HG03066 (cell line): Measurements from ENCODE around the gene TSHZ2.
"Not testable (repeated sequence)": the region's sequence is repeated elsewhere in the genome, so short reads cannot be mapped to it uniquely, and the experiment has no call there.

Experiments
- ATAC-seq: cut with Tn5 transposase; IDR thresholded peaks from one replicate; pipeline ENCODE4 v1.9.1; 2021; ENCODE audit warnings: low read depth; ENCODE audit not compliant: unreplicated experiment

The TSHZ2 gene

GRCh38 chr20:53510704-53511103 lies 538.5 kb downstream of the TSHZ2 start:
- no peak for ATAC-seq

DNA sequence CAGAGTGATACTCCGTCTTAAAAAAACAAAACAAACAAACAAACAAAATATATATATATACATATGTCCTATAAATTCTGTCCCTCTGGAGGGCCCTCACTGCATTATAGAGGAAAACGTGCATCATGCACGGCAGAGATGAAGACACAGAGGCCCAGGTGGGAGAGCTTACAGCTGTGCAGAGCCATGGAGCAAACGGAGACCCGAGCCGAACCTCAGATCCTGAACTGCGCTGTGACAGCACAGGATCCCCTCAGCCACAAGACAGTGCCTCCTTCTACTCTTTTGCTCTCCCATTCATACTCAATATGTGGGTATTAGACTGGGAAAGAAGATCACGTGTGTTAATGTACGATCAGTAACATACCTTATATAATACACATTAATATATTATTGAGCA lies 539.9 kb downstream of the TSHZ2 start:
- ATAC-seq = no peak

DNA sequence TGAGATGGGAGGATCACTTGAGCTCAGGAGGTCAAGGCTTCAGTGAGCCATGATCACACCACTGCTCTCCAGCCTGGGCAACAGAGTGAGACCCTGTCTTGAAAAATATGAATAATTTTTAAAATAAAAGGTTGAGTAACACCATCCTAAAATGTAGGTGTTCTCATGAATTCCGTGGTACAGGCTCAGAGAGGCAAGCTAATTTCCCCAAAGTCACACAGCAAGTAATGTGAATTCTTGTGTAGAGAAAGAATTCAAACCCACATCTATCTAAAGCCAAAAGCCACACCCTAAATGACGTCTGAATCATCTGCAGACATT lies 541.0 kb downstream of the TSHZ2 start:
- ATAC-seq = no peak

DNA sequence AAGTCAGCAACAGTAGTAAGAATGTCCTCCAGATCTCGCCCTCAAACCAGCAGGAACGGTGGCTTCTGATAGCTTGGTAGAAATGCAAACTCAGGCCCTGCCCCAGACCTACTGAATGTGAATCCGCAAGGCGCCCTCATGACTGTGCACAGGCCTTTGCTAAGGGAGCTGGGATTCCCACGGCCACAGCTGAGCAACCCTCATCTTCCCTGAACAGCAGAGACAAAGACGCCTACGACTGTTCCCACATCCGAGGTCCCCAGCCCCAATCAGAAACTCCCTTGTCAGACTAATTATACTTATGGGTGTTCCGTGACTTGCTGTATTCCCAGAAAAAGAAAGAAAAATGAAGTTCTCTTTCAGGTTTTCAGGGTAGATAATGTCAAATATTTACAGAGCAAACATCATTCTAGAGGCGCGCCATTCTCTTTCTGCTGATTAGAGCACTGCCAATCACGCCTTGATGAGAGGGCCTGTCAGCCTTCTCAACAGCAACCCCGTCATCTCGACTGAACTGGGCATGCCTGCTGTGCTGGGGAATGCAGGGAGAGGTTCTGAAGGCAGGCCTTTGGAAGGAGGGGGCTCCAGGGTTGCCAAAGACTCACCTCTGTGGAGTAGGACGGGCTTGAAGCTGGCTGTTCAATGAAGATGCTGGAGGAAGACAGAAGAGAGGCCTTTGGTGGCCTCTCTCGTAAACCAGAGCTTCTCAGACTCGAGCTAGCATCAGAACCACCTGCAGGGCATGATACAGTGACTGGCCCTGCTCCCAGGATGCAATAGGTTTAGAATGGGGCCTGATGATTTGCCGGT lies 541.5 kb downstream of the TSHZ2 start:
- no peak for ATAC-seq

GRCh38 chr20:53515749-53516148 lies 543.6 kb downstream of the TSHZ2 start:
- ATAC-seq = no peak

GRCh38 chr20:53517146-53517545 lies 545.0 kb downstream of the TSHZ2 start:
- ATAC-seq = no peak

DNA sequence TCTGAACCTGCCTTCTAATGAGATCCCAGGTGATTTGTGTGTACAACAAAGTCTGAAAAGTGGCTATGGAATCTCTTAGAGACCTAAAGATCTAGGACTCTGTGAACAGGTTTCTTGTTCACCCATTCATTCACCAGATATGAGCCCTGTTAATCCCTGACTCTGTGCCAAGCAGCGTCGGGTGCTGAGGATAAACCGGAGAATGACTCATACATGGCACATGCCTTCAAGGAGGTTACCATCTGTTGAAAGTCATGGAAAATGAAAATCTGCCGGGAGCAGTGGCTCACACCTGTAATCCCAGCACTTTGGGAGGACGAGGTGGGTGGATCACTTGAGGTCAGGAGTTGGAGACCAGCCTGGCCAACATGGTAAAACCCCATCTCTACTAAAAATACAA lies 549.3 kb downstream of the TSHZ2 start:
- ATAC-seq = not testable (repeated sequence)

GRCh38 chr20:53522026-53522425 lies 549.9 kb downstream of the TSHZ2 start:
- no peak for ATAC-seq

GRCh38 chr20:53522696-53523095 lies 550.5 kb downstream of the TSHZ2 start:
- ATAC-seq = no peak

- not testable (repeated sequence) for ATAC-seq
Observed at GRCh38 chr20:53523615-53524014, 551.5 kb downstream of the TSHZ2 start.

DNA sequence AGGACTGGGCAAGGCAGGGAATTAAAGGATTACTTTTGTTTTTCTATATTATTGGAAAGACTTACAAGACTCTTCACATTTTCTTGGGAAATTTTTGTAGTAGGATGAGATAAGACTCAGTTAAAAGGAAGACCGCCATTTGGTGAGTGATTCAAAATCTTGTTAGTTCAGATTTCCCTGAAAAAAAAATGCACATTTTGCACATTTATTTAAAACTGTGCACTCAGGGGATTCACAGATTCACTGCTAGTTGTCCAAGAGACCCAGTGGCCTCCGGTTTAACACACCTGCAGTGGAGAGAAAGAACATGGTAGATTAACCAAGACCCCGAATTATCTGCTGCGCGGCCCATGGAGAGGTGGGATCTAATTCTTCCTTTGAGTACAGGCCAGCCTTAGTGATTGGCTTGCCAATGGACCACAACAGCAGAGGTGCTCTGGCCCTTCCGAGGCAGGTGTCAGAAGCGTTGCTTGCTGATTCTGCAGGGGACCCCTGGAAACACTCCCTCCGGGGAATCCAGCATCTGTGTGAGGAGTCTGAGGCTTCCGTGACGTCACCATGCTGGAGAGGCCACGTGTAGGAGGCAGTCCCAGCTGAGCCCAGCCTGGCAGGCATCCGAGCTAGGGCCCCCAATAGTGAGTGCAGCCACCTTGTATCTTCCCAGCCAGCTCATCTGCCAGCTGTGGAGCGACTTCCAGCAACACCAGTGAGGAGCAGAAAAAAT lies 552.6 kb downstream of the TSHZ2 start:
- ATAC-seq = no peak

DNA sequence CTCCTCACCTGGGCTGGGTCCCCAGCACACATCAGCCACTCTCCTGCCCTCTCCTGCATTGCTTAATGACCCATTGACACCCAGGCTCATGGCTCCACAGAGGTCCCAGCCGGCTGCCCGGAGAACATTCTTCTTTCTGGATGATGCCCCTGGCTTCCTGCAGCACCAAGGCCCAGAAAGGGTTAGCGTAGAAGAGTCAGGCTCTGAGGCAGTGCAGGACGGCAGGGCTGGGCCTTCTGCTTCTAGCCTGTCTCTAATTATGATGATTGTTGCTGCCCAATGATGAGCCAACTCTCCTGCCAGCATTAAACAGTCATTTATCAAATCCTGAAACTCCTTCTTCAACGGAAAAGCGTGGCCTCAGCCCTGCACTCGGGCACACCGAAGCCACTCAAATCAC lies 555.0 kb downstream of the TSHZ2 start:
- ATAC-seq = no peak

- ATAC-seq = no peak
Observed at GRCh38 chr20:53529658-53530057, 557.5 kb downstream of the TSHZ2 start.

DNA sequence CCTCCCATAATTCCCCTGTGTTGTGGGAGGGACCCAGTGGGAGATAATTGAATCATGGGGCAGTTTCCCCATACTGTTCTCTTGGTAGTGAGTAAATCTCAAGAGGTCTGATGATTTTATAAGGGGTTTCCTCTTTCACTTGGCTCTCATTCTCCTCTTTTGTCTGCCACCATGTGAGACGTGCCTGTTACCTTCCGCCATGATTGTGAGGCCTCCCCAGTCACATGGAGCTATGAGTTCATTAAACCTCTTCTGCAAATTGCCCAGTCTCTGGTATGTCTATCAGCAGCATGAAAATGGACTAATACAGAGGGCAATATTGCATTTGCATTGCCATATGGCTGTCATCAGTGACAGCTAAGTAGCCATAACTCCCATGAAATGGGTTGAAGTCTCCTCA lies 558.3 kb downstream of the TSHZ2 start:
- ATAC-seq = no peak

- ATAC-seq = not testable (repeated sequence)
Observed at GRCh38 chr20:53532654-53533312, 560.6 kb downstream of the TSHZ2 start.

GRCh38 chr20:53533500-53533899 lies 561.3 kb downstream of the TSHZ2 start:
- no peak for ATAC-seq

DNA sequence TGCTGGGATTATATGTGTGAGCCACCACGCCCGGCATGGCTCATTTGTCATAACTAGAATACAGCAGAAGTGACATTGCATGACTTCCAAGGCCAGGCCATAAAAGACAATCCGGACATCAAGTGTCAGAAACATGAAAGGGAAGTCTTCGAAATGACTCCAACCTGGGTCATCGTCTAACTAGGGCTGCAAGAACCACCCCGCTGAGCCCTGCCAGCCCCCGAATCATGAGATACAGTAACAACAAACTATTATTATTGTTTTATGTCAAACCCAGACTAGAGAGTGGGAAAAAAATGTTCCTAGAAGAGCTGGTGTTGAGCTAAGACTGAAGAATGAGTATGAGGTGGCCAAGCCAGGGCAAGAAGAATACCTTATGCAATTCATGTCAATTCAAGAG lies 561.9 kb downstream of the TSHZ2 start:
- no peak for ATAC-seq

DNA sequence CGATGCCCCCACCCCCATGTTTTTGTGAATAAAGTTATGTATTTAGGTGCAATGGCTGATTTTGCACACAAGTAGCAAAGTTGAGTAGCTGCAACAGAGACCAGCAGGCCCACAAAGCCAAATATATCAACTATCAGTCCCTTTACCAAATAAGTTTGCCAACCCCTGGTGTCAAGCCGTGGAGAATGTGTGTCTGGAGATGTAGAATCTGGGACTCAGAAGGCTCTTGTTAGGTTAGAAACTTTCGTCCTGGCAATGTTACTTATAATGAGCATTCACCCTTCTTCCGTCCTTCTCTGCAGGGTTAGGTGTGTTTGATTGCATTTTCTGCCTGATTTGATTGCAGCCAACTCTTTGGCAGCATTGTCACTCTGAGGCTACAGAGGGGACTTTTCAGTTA lies 563.7 kb downstream of the TSHZ2 start:
- no peak for ATAC-seq

- ATAC-seq = not testable (repeated sequence)
Observed at GRCh38 chr20:53536382-53536781, 564.2 kb downstream of the TSHZ2 start.

- ATAC-seq = no peak
Observed at GRCh38 chr20:53539516-53539915, 567.4 kb downstream of the TSHZ2 start.
